ENCODE data around the gene KLK11. TPM values are rescaled to one million over a fixed set of nuclear protein-coding genes. Genes with fewer than 3 reads are reported as not detected.

The KLK11 gene
- total RNA-seq, 1 donor from 2014 or later, result not detected

- no peaks in the 10 kb centered on the region for H4K20me1 ChIP-seq (ENCODE audit: insufficient read depth, low read length)
- no peak overlapping the region for H3K27ac Mint-ChIP-seq (ENCODE audit: unreplicated experiment)
- H3K9me3 Mint-ChIP-seq (ENCODE audit: unreplicated experiment), result peaks cover 3% of the 10 kb centered on the region
- FAIRE-seq (no peak), DNase-seq (ENCODE audit: low read depth) (no peak)
- no peaks in the 10 kb centered on the region for H3K4me1 Mint-ChIP-seq (ENCODE audit: low read depth, unreplicated experiment)
- peaks cover 42% of the 10 kb centered on the region for H3K27me3 Mint-ChIP-seq (ENCODE audit: low read depth, unreplicated experiment)
- TF ChIP-seq CTCF (IDR thresholded peaks at IDR 0.05; ENCODE audit: insufficient read depth, low read depth, low read length), result no peak
- no peak for TF ChIP-seq EZH2 (IDR thresholded peaks at IDR 0.05; ENCODE audit: insufficient read depth, low read length)
- peaks cover 2% of the 10 kb centered on the region for H3K9me3 ChIP-seq (ENCODE audit: insufficient read depth, low read depth, low read length)
- no peak overlapping the region for H3K4me3 ChIP-seq (ENCODE audit: insufficient read depth, low read depth, low read length)
- no peaks in the 10 kb centered on the region for H3K27me3 ChIP-seq (ENCODE audit: insufficient read depth, low read length)
- H3K27ac ChIP-seq (ENCODE audit: low read depth, low read length), result no peak overlapping the region
- H2AFZ ChIP-seq (ENCODE audit: low read depth, low read length), result no peak overlapping the region
- H3K36me3 Mint-ChIP-seq (ENCODE audit: low read depth, unreplicated experiment), result no peaks in the 10 kb centered on the region
- H3K4me3 Mint-ChIP-seq (ENCODE audit: unreplicated experiment), result no peak overlapping the region
- H3K9ac ChIP-seq (ENCODE audit: low read length), result no peak overlapping the region
- H3K36me3 ChIP-seq (ENCODE audit: insufficient read depth, low read length), result no peaks in the 10 kb centered on the region
- no peak overlapping the region for H3K4me2 ChIP-seq (ENCODE audit: low read length)
- H3K79me2 ChIP-seq (ENCODE audit: insufficient read depth, low read length), result no peaks in the 10 kb centered on the region
- H3K4me1 ChIP-seq (ENCODE audit: insufficient read depth, low read length), result no peaks in the 10 kb centered on the region
Measured at GRCh38 chr19:51000981-51001380, 25.4 kb downstream of the KLK11 start.

- H3K4me1 Mint-ChIP-seq (ENCODE audit: low read depth, unreplicated experiment), result no peaks in the 10 kb centered on the region
- Histone ChIP-seq H3K27me3 (ENCODE audit: insufficient read depth, low read length) (no peaks in the 10 kb centered on the region), H3K4me2 (ENCODE audit: low read length) (no peak overlapping the region), H3K9ac (ENCODE audit: low read length) (no peak overlapping the region), H3K36me3 (ENCODE audit: insufficient read depth, low read length) (no peaks in the 10 kb centered on the region), H3K27ac (ENCODE audit: low read depth, low read length) (no peak overlapping the region), H3K79me2 (ENCODE audit: insufficient read depth, low read length) (no peaks in the 10 kb centered on the region), H4K20me1 (ENCODE audit: insufficient read depth, low read length) (no peaks in the 10 kb centered on the region), H3K9me3 (ENCODE audit: insufficient read depth, low read depth, low read length) (peaks cover 2% of the 10 kb centered on the region), H3K4me1 (ENCODE audit: insufficient read depth, low read length) (no peaks in the 10 kb centered on the region), H2AFZ (ENCODE audit: low read depth, low read length) (no peak overlapping the region), H3K4me3 (ENCODE audit: insufficient read depth, low read depth, low read length) (no peak overlapping the region)
- no peak overlapping the region for H3K27ac Mint-ChIP-seq (ENCODE audit: unreplicated experiment)
- no peak for FAIRE-seq
- H3K9me3 Mint-ChIP-seq (ENCODE audit: unreplicated experiment), result peaks cover 3% of the 10 kb centered on the region
- H3K4me3 Mint-ChIP-seq (ENCODE audit: unreplicated experiment), result no peak overlapping the region
- no peak for DNase-seq (ENCODE audit: low read depth)
- H3K36me3 Mint-ChIP-seq (ENCODE audit: low read depth, unreplicated experiment), result no peaks in the 10 kb centered on the region
- no peak for TF ChIP-seq CTCF (IDR thresholded peaks at IDR 0.05; ENCODE audit: insufficient read depth, low read depth, low read length)
- no peak for TF ChIP-seq EZH2 (IDR thresholded peaks at IDR 0.05; ENCODE audit: insufficient read depth, low read length)
- peaks cover 40% of the 10 kb centered on the region for H3K27me3 Mint-ChIP-seq (ENCODE audit: low read depth, unreplicated experiment)
Measured at GRCh38 chr19:51000426-51000825, 26.0 kb downstream of the KLK11 start.

GRCh38 chr19:50998686-50999085, 27.7 kb downstream of the KLK11 start:
- Histone ChIP-seq H3K4me2 (ENCODE audit: low read length) (no peak overlapping the region), H3K27me3 (ENCODE audit: insufficient read depth, low read length) (no peaks in the 10 kb centered on the region), H3K9ac (ENCODE audit: low read length) (no peak overlapping the region), H3K27ac (ENCODE audit: low read depth, low read length) (no peak overlapping the region), H3K4me1 (ENCODE audit: insufficient read depth, low read length) (no peaks in the 10 kb centered on the region), H3K79me2 (ENCODE audit: insufficient read depth, low read length) (no peaks in the 10 kb centered on the region), H3K9me3 (ENCODE audit: insufficient read depth, low read depth, low read length) (peaks cover 2% of the 10 kb centered on the region), H2AFZ (ENCODE audit: low read depth, low read length) (no peak overlapping the region), H3K4me3 (ENCODE audit: insufficient read depth, low read depth, low read length) (no peak overlapping the region), H4K20me1 (ENCODE audit: insufficient read depth, low read length) (no peaks in the 10 kb centered on the region), H3K36me3 (ENCODE audit: insufficient read depth, low read length) (no peaks in the 10 kb centered on the region)
- FAIRE-seq, result no peak
- Mint-ChIP-seq H3K4me1 (ENCODE audit: low read depth, unreplicated experiment) (no peaks in the 10 kb centered on the region), H3K9me3 (ENCODE audit: unreplicated experiment) (peaks cover 2% of the 10 kb centered on the region), H3K36me3 (ENCODE audit: low read depth, unreplicated experiment) (no peaks in the 10 kb centered on the region), H3K27ac (ENCODE audit: unreplicated experiment) (no peak overlapping the region), H3K4me3 (ENCODE audit: unreplicated experiment) (no peak overlapping the region), H3K27me3 (ENCODE audit: low read depth, unreplicated experiment) (peaks cover 31% of the 10 kb centered on the region)
- no peak for TF ChIP-seq CTCF (IDR thresholded peaks at IDR 0.05; ENCODE audit: insufficient read depth, low read depth, low read length)
- no peak for TF ChIP-seq EZH2 (IDR thresholded peaks at IDR 0.05; ENCODE audit: insufficient read depth, low read length)
- DNase-seq (ENCODE audit: low read depth), result no peak
